ENCODE measurements around the gene POLR2E. TPM values are rescaled to one million over a fixed set of nuclear protein-coding genes. Genes with fewer than 3 reads are reported as not detected.

POLR2E gene
- total and polyA plus RNA-seq, 2 experiments from 2014 or later, result 257 to 286 TPM

DNA sequence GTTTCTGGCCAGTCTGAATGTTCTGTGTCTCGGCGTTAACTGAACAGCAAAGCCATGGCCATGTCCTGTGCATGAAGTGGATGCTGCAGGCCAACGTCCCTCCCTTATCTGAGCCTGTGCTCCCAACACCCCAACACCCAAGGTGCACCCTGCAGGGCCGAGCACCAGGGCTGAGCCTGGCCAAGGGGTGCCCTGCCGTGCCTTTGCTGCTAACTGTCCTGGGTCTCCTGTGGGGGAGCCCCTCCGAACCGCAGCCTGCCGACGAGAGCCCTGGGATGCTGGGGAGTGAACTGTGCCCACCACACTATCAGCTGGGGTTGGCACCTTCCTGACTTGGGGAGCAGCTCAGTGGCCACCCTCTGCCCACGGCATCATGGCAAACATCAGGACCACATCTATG is 26.2 kb upstream of the POLR2E start:
- H3K4me2 ChIP-seq, result no peak overlapping the region
- Mint-ChIP-seq H3K36me3 (ENCODE audit: low read depth) (peaks cover 26% of the 10 kb centered on the region), H3K27me3 (ENCODE audit: insufficient read depth, low read depth, poor library complexity) (peaks cover 2% of the 10 kb centered on the region), H3K4me3 (no peak overlapping the region), H3K27ac (no peak overlapping the region), H3K9me3 (no peaks in the 10 kb centered on the region; the same call in 2 of the 3 replicates), H3K4me1 (peaks cover 2% of the 10 kb centered on the region)
- no peak overlapping the region for H3K4me3 ChIP-seq
- TF ChIP-seq, protein P1, sequence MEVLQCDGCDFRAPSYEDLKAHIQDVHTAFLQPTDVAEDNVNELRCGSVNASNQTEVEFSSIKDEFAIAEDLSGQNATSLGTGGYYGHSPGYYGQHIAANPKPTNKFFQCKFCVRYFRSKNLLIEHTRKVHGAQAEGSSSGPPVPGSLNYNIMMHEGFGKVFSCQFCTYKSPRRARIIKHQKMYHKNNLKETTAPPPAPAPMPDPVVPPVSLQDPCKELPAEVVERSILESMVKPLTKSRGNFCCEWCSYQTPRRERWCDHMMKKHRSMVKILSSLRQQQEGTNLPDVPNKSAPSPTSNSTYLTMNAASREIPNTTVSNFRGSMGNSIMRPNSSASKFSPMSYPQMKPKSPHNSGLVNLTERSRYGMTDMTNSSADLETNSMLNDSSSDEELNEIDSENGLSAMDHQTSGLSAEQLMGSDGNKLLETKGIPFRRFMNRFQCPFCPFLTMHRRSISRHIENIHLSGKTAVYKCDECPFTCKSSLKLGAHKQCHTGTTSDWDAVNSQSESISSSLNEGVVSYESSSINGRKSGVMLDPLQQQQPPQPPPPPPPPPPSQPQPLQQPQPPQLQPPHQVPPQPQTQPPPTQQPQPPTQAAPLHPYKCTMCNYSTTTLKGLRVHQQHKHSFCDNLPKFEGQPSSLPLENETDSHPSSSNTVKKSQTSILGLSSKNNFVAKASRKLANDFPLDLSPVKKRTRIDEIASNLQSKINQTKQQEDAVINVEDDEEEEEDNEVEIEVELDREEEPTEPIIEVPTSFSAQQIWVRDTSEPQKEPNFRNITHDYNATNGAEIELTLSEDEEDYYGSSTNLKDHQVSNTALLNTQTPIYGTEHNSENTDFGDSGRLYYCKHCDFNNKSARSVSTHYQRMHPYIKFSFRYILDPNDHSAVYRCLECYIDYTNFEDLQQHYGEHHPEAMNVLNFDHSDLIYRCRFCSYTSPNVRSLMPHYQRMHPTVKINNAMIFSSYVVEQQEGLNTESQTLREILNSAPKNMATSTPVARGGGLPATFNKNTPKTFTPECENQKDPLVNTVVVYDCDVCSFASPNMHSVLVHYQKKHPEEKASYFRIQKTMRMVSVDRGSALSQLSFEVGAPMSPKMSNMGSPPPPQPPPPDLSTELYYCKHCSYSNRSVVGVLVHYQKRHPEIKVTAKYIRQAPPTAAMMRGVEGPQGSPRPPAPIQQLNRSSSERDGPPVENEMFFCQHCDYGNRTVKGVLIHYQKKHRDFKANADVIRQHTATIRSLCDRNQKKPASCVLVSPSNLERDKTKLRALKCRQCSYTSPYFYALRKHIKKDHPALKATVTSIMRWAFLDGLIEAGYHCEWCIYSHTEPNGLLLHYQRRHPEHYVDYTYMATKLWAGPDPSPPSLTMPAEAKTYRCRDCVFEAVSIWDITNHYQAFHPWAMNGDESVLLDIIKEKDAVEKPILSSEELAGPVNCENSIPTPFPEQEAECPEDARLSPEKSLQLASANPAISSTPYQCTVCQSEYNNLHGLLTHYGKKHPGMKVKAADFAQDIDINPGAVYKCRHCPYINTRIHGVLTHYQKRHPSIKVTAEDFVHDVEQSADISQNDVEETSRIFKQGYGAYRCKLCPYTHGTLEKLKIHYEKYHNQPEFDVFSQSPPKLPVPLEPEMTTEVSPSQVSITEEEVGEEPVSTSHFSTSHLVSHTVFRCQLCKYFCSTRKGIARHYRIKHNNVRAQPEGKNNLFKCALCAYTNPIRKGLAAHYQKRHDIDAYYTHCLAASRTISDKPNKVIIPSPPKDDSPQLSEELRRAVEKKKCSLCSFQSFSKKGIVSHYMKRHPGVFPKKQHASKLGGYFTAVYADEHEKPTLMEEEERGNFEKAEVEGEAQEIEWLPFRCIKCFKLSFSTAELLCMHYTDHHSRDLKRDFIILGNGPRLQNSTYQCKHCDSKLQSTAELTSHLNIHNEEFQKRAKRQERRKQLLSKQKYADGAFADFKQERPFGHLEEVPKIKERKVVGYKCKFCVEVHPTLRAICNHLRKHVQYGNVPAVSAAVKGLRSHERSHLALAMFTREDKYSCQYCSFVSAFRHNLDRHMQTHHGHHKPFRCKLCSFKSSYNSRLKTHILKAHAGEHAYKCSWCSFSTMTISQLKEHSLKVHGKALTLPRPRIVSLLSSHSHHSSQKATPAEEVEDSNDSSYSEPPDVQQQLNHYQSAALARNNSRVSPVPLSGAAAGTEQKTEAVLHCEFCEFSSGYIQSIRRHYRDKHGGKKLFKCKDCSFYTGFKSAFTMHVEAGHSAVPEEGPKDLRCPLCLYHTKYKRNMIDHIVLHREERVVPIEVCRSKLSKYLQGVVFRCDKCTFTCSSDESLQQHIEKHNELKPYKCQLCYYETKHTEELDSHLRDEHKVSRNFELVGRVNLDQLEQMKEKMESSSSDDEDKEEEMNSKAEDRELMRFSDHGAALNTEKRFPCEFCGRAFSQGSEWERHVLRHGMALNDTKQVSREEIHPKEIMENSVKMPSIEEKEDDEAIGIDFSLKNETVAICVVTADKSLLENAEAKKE (CRISPR knock-in tag; IDR thresholded peaks at IDR 0.05), result no peak
- H3K27me3 ChIP-seq (ENCODE audit: insufficient read depth), result no peaks in the 10 kb centered on the region
- H3K27ac ChIP-seq (ENCODE audit: low read depth), result no peak overlapping the region
- H3K9me2 ChIP-seq (ENCODE audit: insufficient read depth), result no peaks in the 10 kb centered on the region
- DNase-seq (ENCODE audit: low spot score), result no peak
- H4K20me1 ChIP-seq (replicated peaks; ENCODE audit: insufficient read depth), result no peaks in the 10 kb centered on the region; the same call in 1 of the 2 replicates
- no peaks in the 10 kb centered on the region for H3K79me2 ChIP-seq (replicated peaks; ENCODE audit: insufficient read depth)
- H3K36me3 ChIP-seq (ENCODE audit: insufficient read depth), result no peaks in the 10 kb centered on the region
- 0 out of 2 replicates have a peak, but pooled peaks cover 6% of the 10 kb centered on the region for H3F3A ChIP-seq (replicated peaks; ENCODE audit: low read depth)
- ATAC-seq, result no peak
- H3K4me1 ChIP-seq (ENCODE audit: insufficient read depth), result no peaks in the 10 kb centered on the region
- H2AFZ ChIP-seq, result no peak overlapping the region

GRCh38 chr19:1119475-1120217 is 24.5 kb upstream of the POLR2E start:
- Mint-ChIP-seq H3K27ac (no peak overlapping the region), H3K4me3 (no peak overlapping the region), H3K36me3 (ENCODE audit: low read depth) (peaks cover 22% of the 10 kb centered on the region), H3K9me3 (no peaks in the 10 kb centered on the region; the same call in 2 of the 3 replicates), H3K27me3 (ENCODE audit: insufficient read depth, low read depth, poor library complexity) (peaks cover 2% of the 10 kb centered on the region), H3K4me1 (peaks cover 2% of the 10 kb centered on the region; the same call in 2 of the 3 replicates)
- no peaks in the 10 kb centered on the region for H3K4me1 ChIP-seq (ENCODE audit: insufficient read depth)
- H3K27ac ChIP-seq (ENCODE audit: low read depth), result no peak overlapping the region
- no peaks in the 10 kb centered on the region for H3K27me3 ChIP-seq (ENCODE audit: insufficient read depth)
- 0 out of 2 replicates have a peak, but pooled peaks cover 6% of the 10 kb centered on the region for H3F3A ChIP-seq (replicated peaks; ENCODE audit: low read depth)
- TF ChIP-seq STAT1 (IDR thresholded peaks at IDR 0.05; ENCODE audit: unreplicated experiment), result no peak
- no peaks in the 10 kb centered on the region for H3K79me2 ChIP-seq (replicated peaks; ENCODE audit: insufficient read depth)
- DNase-seq (ENCODE audit: low spot score) (no peak), ATAC-seq (no peak)
- H3K4me3 ChIP-seq, result no peak overlapping the region
- H3K9me2 ChIP-seq (ENCODE audit: insufficient read depth), result no peaks in the 10 kb centered on the region
- no peaks in the 10 kb centered on the region for H3K36me3 ChIP-seq (ENCODE audit: insufficient read depth)
- H3K4me2 ChIP-seq, result no peak overlapping the region
- no peak overlapping the region for H2AFZ ChIP-seq
- no peaks in the 10 kb centered on the region; the same call in 1 of the 2 replicates for H4K20me1 ChIP-seq (replicated peaks; ENCODE audit: insufficient read depth)
